GM18870 (cell line): ENCODE results near the gene CAGE1.
"Not testable (repeated sequence)": the region's sequence is repeated elsewhere in the genome, so short reads cannot be mapped to it uniquely, and the experiment has no call there.

ENCODE experiments used
- ATAC-seq: cut with Tn5 transposase; IDR thresholded peaks from one replicate; pipeline ENCODE4 v1.9.1; 2021; ENCODE audit warnings: moderate library complexity; ENCODE audit not compliant: unreplicated experiment

Gene CAGE1

GRCh38 chr6:7410851-7411250, 21.3 kb upstream of the CAGE1 start:
- no peak for ATAC-seq

- no peak for ATAC-seq
These were observed 20.2 kb upstream of the CAGE1 start for GRCh38 chr6:7409740-7410139.

- no peak for ATAC-seq
These were observed 17.2 kb upstream of the CAGE1 start for GRCh38 chr6:7406743-7407142.

DNA sequence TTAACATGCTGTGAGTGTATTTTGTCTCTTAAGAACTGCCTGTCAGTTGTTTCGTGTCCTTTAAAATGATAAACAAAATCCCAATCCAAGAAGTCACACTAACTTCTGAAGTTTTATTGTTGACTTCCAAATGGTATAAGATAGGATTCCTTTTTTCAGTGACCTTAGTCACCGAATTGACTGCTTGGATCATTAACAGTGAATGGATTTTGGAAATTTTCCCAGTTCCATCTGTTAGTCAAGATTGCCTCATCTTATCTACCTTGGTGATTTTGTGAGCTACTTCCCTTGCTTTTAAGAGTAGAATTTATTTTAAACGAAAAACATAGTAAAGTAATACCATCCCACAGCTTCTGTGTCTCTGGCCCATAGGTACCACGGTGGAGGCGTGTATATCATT, 15.0 kb upstream of the CAGE1 start:
- ATAC-seq = no peak

DNA sequence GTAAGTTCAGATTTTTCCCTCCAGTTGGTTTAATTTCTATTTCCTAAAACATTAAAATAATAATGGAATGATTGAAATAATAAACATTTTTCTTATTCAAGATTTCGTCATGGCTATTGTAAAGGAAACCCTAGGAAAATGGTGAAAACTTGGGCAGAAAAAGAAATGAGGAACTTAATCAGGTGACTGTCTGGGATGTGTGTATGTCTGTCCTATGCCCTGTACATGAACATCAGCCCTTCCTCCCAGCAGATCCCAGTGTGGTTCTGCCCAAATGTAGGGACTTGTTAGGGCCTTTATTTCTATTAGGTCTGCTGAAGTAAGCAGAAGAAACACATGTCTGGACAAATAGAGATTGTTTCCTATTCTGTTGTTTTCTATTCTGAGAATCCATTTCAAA, 13.2 kb upstream of the CAGE1 start:
- ATAC-seq = no peak

DNA sequence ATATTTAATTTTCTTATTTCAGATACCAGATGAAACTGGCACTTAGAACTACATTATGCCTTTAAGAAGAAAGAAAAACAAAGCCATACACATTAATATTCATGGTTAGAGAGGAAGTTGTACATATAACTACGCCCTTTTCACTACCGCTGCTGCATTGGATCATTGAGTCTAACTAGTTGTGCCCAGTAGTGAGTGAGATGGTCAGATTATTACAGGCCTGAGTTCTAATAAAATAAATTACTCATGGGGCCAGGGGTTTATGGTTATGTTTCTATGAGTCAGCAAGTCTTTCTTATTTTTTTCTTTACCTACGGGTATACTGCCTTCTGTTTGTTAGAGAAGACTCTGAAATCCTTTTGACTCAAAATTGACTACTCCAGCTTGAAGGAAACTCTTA, 11.5 kb upstream of the CAGE1 start:
- ATAC-seq = no peak

DNA sequence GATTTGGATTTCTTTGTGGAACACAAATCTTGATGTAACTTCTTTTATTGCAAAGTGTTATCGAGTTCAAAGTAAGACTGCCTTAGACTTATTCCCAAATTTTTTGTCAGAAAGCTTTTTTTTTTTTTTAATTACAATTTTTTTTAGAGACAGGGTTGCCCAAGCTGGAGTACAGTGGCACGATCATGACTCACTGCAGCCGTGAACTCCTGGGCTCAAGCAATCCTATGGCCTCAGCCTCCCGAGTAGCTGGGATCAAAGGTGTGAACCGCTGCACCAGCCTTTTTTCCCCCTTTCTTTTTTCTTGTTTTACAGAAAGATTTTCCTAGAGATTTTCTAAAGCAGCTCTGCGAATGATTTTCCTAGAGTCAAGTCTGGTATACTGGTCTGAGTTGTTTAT, 2.9 kb upstream of the CAGE1 start:
- ATAC-seq = no peak

GRCh38 chr6:7391151-7391550, 1.6 kb upstream of the CAGE1 start:
- no peak for ATAC-seq

GRCh38 chr6:7390226-7390878, 810 bp upstream of the CAGE1 start:
- ATAC-seq = peak; percentile 16

GRCh38 chr6:7389162-7389450, 436 bp downstream of the CAGE1 start:
- no peak for ATAC-seq

DNA sequence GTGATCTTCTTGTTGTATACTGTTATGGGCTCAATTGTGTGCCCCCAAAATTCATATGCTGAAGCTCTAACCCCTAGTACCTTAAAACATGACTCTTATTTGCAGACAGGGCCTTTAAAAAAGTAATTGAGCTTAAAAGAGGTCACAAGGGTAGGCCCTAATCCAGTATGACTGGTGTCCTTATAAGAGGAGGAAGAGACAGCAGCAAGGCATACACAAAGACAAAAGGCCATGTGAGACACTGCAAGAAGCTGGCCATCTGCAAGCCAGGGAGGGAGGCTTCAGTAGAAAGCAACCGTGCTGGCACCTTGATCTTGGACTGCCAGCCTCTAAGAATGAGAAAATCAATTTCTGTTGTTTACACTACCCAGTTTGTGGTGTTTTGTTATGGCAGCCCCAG, 8.4 kb downstream of the CAGE1 start:
- no peak for ATAC-seq

DNA sequence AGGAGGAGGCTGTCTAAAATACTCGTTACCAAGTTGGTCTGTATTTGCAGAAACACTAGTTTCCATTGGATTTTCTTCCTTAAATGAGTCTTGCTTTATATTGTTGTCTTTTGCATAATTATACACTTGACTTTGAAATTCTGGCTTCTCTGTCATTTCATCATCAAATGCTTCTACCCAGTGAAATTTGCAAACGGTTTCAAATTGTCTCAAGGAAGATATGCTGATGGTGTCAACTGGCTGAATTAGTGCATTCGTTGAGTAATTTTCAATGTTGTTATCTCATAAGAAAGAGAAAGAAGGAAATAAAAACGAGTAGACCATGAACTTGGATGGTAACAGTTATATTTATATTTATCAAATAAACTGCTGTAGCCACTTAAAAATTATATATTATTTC, 10.8 kb downstream of the CAGE1 start:
- no peak for ATAC-seq

- no peak for ATAC-seq
These were observed 11.6 kb downstream of the CAGE1 start for GRCh38 chr6:7377961-7378360.

- no peak for ATAC-seq
These were observed 15.8 kb downstream of the CAGE1 start for GRCh38 chr6:7373739-7374138.

DNA sequence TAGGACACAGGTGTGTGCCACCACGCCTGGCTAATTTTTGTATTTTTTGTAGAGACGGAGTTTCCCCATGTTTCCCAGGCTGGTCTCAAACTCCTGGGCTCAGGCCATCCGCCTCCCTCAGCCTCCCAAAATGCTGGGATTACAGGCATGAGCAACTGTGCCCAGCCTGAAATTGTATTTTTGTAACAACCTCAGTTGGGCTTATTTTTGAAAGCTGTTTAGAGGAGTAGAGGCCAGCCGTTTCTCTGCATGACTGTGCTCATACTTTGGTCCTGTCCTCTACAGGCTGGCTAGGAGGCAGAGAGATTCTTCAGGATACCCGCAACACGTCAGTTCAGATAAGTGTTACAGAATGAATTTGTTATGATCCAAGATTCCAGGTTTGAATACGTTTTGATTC, 22.1 kb downstream of the CAGE1 start:
- no peak for ATAC-seq

GRCh38 chr6:7351916-7352315, 37.6 kb downstream of the CAGE1 start:
- not testable (repeated sequence) for ATAC-seq

DNA sequence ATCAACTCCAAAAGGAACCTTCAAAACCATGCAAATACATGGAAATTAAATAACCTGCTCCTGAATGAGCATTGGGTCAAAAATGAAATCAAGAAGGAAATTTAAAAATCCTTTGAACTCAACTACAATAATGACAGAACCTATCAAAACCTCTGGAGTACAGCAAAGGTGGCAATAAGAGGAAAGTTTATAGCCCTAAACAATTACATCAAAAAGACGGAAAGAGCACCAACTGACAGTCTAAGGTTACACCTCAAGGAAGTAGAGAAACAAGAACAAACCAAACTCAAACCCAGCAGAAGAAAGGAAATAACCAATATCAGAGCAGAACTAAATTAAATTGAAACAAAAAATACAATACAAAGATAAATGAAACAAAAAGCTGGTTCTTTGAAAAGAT, 39.0 kb downstream of the CAGE1 start:
- ATAC-seq = not testable (repeated sequence)

GRCh38 chr6:7347551-7347997, 42.0 kb downstream of the CAGE1 start:
- ATAC-seq = not testable (repeated sequence)

DNA sequence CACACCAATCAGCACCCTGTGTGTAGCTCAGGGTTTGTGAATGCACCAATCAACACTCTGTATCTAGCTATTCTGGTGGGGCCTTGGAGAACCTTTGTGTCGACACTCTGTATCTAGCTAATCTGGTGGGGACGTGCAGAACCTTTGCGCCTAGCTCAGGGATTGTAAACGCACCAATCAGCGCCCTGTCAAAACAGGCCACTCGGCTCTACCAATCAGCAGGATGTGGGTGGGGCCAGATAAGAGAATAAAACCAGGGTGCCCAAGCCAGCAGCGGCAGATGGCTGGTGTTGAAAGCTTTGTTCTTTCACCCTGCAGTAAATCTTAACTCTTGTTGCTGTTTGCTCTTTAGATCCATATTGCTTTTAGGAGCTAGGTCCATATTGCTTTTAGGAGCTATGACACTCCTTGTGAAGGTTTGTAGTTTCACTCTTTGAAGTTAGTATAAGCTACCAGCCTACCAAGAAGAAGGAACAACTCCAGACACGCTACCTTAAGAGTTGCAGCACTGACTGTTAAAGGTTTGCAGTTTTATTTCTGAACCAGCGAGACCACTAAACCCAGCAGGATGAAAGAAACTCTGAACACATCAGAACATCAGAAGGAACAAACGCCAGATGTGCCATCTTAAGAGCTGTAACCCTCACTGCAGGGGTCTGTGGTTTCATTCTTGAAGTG, 44.6 kb downstream of the CAGE1 start:
- not testable (repeated sequence) for ATAC-seq

GRCh38 chr6:7343546-7344475, 45.7 kb downstream of the CAGE1 start:
- no peak for ATAC-seq

DNA sequence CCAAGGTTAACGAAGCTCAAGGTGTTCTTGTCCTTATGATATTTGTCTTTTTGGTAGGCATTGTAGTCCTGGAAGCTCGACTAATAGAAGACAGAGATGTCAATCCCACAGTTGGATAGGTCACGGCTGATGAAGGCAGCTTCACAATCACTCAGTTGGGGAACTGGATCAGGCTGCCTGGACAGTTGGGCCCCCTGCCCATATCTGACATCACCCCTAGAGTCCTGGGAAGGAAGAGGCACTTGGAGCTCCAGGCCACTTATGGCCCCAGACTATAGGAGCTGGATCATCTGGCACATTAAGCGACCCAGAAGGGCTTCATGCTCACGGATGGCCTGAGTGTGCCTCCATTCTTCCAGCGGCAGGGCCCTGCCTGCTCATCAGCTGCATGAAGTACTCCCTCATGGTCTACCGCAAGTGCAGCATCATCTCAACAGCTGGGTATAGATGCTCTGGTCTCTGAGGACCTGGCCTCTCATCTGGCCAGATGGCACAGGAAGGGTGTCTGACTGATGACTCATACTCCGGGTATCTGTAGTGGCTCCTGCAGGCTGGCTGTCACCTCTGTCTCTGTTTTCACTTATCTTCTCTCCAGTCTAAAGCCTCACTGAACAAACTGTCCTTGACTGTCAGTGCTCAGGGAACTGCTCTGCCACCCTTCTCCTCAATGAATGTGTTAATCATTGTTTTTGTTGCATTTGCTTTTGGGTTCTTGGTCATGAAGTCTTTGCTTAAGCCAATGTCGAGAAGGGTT, 47.4 kb downstream of the CAGE1 start:
- no peak for ATAC-seq
